K562 (cell line): ENCODE data around the gene GPX5. TPM values are rescaled to one million over a fixed set of nuclear protein-coding genes. Genes with fewer than 3 reads are reported as not detected.

ENCODE experiments used
- BDP1 ChIP-seq: IDR thresholded peaks from 3 replicates; pipeline ENCODE4 v1.6.1; 2011; ENCODE audit not compliant: insufficient read length, insufficient read depth
- CBX3 ChIP-seq, 2 experiments: IDR thresholded peaks; 1 replicate in 1 of 2; 2 replicates in 1 of 2; pipeline ENCODE4 v1.6.1; 2012; ENCODE audit warnings: inconsistent platforms in 2 of 2, low read length in 2 of 2, borderline replicate concordance in 1 of 2, control low read depth in 1 of 2
- CSDE1 ChIP-seq, 2 experiments: fragments of 450-650 bp; IDR thresholded peaks; 2 replicates each; pipeline ENCODE4 v1.6.1; 2016; ENCODE audit warnings: mild to moderate bottlenecking in 1 of 2
- E4F1 ChIP-seq: fragments of 250-450 bp; sonication (Bioruptor Pico); IDR thresholded peaks from 2 replicates; pipeline ENCODE4 v1.5.0; 2021; ENCODE audit warnings: mild to moderate bottlenecking, borderline replicate concordance
- GABPB2 ChIP-seq: fragments of 250-450 bp; sonication (Bioruptor Pico); conservative IDR thresholded peaks from 2 replicates; pipeline ENCODE4 v1.5.1; 2021; ENCODE audit warnings: mild to moderate bottlenecking
- GTF2E2 ChIP-seq: fragments of 200-800 bp; sonication (Bioruptor generic); IDR thresholded peaks from 2 replicates; pipeline ENCODE4 v1.6.1; 2016; ENCODE audit warnings: missing genetic modification characterization, missing compliant biosample characterization
- KDM5B ChIP-seq: fragments of 200-600 bp; sonication (generic); IDR thresholded peaks from 2 replicates; pipeline ENCODE4 v1.6.1; 2012; ENCODE audit warnings: low read depth, mild to moderate bottlenecking, moderate library complexity, low read length, control low read depth, inconsistent platforms; ENCODE audit not compliant: insufficient replicate concordance
- NFXL1 ChIP-seq: fragments of 450-650 bp; formaldehyde crosslinking; IDR thresholded peaks from 2 replicates; pipeline ENCODE4 v1.4.0; 2021; ENCODE audit warnings: mild to moderate bottlenecking
- RHOXF2B ChIP-seq: fragments of 250-450 bp; sonication (Bioruptor Pico); conservative IDR thresholded peaks from 2 replicates; pipeline ENCODE4 v1.5.1; 2021
- RNF2 ChIP-seq: sonication (generic); IDR thresholded peaks from 2 replicates; pipeline ENCODE4 v1.6.1; 2016
- SMAD2 ChIP-seq: fragments of 150-350 bp; IDR thresholded peaks from 2 replicates; pipeline ENCODE4 v1.6.1; 2014; ENCODE audit warnings: low read depth, mild to moderate bottlenecking, low read length
- SMC3 ChIP-seq: conservative IDR thresholded peaks from 2 replicates; pipeline ENCODE4 v1.6.1; 2011; ENCODE audit warnings: low read depth, low read length, improper control_type of control experiment; ENCODE audit not compliant: insufficient read depth
- TRIM28 ChIP-seq: fragments of 450-650 bp; IDR thresholded peaks from 2 replicates; pipeline ENCODE4 v1.6.1; 2017
- U2AF2 ChIP-seq: fragments of 200-400 bp; formaldehyde crosslinking; optimal IDR thresholded peaks from 2 replicates; pipeline ENCODE3; 2017; ENCODE audit warnings: low read depth, mild to moderate bottlenecking, low read length
- ZBTB8A ChIP-seq: fragments of 450-650 bp; IDR thresholded peaks from 2 replicates; pipeline ENCODE4 v1.6.1; 2018; ENCODE audit warnings: mild to moderate bottlenecking, moderate library complexity; ENCODE audit not compliant: partially characterized antibody
- ZBTB9 ChIP-seq: fragments of 450-650 bp; formaldehyde crosslinking; IDR thresholded peaks from 2 replicates; pipeline ENCODE4 v1.4.0; 2020; ENCODE audit warnings: mild to moderate bottlenecking, moderate library complexity
- ZNF140 ChIP-seq: fragments of 250-450 bp; sonication (Bioruptor Pico); IDR thresholded peaks from 2 replicates; pipeline ENCODE4 v1.8.0; 2021; ENCODE audit warnings: moderate library complexity, mild to moderate bottlenecking, inconsistent platforms
- ZNF24 ChIP-seq: fragments of 450-650 bp; IDR thresholded peaks from 2 replicates; pipeline ENCODE4 v1.6.1; 2016
- ZNF253 ChIP-seq: fragments of 250-450 bp; sonication (Bioruptor Pico); conservative IDR thresholded peaks from 2 replicates; pipeline ENCODE4 v1.6.1; 2021; ENCODE audit warnings: mild to moderate bottlenecking
- ZNF324 ChIP-seq: fragments of 250-450 bp; sonication (Bioruptor Pico); IDR thresholded peaks from 2 replicates; pipeline ENCODE4 v1.4.0; 2020; ENCODE audit warnings: mild to moderate bottlenecking
- ZNF589 ChIP-seq: fragments of 200-800 bp; sonication (Bioruptor generic); IDR thresholded peaks from 2 replicates; pipeline ENCODE4 v1.6.1; 2016; ENCODE audit warnings: low read depth, missing genetic modification characterization, missing compliant biosample characterization
- ZNF717 ChIP-seq: fragments of 250-450 bp; sonication (Bioruptor Pico); IDR thresholded peaks from 2 replicates; pipeline ENCODE4 v1.5.0; 2021
- ZNF766 ChIP-seq: fragments of 200-800 bp; sonication (Bioruptor generic); conservative IDR thresholded peaks from 2 replicates; pipeline ENCODE4 v1.6.1; 2016; ENCODE audit warnings: missing genetic modification characterization, missing compliant biosample characterization
- polyA plus RNA-seq, 8 experiments: library from polyadenylated mRNA; depleted of rRNA in 4 of 8; stranded (reverse) in 5 of 8; unstranded in 3 of 8; fragments of >200 nt; fragmentation: Nextera tagmentation in 2 of 8; fragmentation: Illumina TruSeq in 1 of 8; extraction: Ambion mirVana in 2 of 8; extraction: Trizol in 1 of 8; gene quantifications; 2 replicates each; pipeline versions ENCODE4 v1.2.1 to v1.2.3, GENCODE V29; 2011 to 2014; ENCODE audit warnings: inconsistent platforms in 1 of 8, missing spikeins in 1 of 8
- total RNA-seq, 7 experiments: library from RNA; depleted of rRNA in 6 of 7; stranded (reverse); fragments of >200 nt in 6 of 7; fragmentation: Illumina TruSeq in 2 of 7; extraction: Trizol in 2 of 7; gene quantifications; 2 replicates each; pipeline versions ENCODE4 v1.2.1 to v1.2.3, GENCODE V29; 2011 to 2021; ENCODE audit warnings: low replicate concordance in 1 of 7
- TF ChIP-seq, protein P1 (sequence below): IDR thresholded peaks from 2 replicates; pipeline ENCODE4 v1.6.1; 2011; ENCODE audit not compliant: insufficient read length; ENCODE audit errors: extremely low read depth
- TF ChIP-seq, protein P2 (sequence below): sonication (generic); formaldehyde crosslinking; IDR thresholded peaks from 2 replicates; pipeline ENCODE4 v1.8.0; 2022; ENCODE audit warnings: mild to moderate bottlenecking, low read depth, missing genetic modification reagents

Gene GPX5
- total and polyA plus RNA-seq, 9 of the 15 experiments (the other 6 are each of a cell fraction or from before 2014, with no cell fraction given) = 0.07 to 0.18 (median 0.15) TPM; not detected in 6

- TF ChIP-seq CSDE1 (IDR thresholded peaks at IDR 0.05) (peak in 1 of 2 experiments; percentile 46; a peak in 1 of 4 replicates), RHOXF2B (no peak), TRIM28 (peak; percentile 73), ZNF253 (CRISPR knock-in tag) (no peak), SMAD2 (no peak), ZBTB8A (peak; percentile 52), ZNF324 (CRISPR knock-in tag) (no peak), ZNF24 (no peak; the same call in 1 of the 2 replicates), ZNF717 (no peak), GABPB2 (CRISPR knock-in tag) (no peak), E4F1 (peak; percentile 60; the same call in 1 of the 2 replicates), GTF2E2 (tag) (0 out of 2 replicates have a peak, but pooled peaks have one; percentile 60), ZNF140 (CRISPR knock-in tag) (no peak), RNF2 (peak; percentile 96), NFXL1 (no peak), SMC3 (no peak), U2AF2 (no peak), ZNF766 (peak; percentile 98), ZNF589 (peak; percentile 79), ZBTB9 (CRISPR knock-in tag) (no peak), KDM5B (no peak), CBX3 (IDR thresholded peaks at IDR 0.05; ENCODE audit: borderline replicate concordance in 1 of 2, low read length in 2 of 2) (peak in 1 of 2 experiments; percentile 62; a peak in 1 of 3 replicates), BDP1 (no peak)
- TF ChIP-seq, protein P1, sequence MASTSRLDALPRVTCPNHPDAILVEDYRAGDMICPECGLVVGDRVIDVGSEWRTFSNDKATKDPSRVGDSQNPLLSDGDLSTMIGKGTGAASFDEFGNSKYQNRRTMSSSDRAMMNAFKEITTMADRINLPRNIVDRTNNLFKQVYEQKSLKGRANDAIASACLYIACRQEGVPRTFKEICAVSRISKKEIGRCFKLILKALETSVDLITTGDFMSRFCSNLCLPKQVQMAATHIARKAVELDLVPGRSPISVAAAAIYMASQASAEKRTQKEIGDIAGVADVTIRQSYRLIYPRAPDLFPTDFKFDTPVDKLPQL = no peak
- TF ChIP-seq, protein P2, sequence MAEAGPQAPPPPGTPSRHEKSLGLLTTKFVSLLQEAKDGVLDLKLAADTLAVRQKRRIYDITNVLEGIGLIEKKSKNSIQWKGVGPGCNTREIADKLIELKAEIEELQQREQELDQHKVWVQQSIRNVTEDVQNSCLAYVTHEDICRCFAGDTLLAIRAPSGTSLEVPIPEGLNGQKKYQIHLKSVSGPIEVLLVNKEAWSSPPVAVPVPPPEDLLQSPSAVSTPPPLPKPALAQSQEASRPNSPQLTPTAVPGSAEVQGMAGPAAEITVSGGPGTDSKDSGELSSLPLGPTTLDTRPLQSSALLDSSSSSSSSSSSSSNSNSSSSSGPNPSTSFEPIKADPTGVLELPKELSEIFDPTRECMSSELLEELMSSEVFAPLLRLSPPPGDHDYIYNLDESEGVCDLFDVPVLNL (CRISPR knock-in tag) = no peak
Measured at GRCh38 chr6:28565823-28566526, 40.3 kb downstream of the GPX5 start (continued).
